WTC11 (cell line): ENCODE results near the gene TGM4. TPM values are rescaled to one million over a fixed set of nuclear protein-coding genes. Genes with fewer than 3 reads are reported as not detected.

Experiments used
- ATAC-seq: fragments of 200-7000 bp; cut with Tn5 transposase; 2 replicates; pipeline ENCODE4 v1.10.0; 2021; ENCODE audit warnings: mild to moderate bottlenecking, moderate library complexity
- CTCF ChIA-PET: fragments of 300-600 bp; sonication (Branson Sonifier 250); formaldehyde crosslinking; loops from one replicate; lab custom pipeline; 2021; ENCODE audit warnings: antibody characterized with exemption; lab: Charles Lee
- POLR2A ChIA-PET: fragments of 350-600 bp; sonication (Branson Sonifier 250); formaldehyde crosslinking; loops from one replicate; lab custom pipeline; 2021; ENCODE audit warnings: antibody characterized with exemption; lab: Charles Lee
- DNase-seq: peaks from one replicate; pipeline ENCODE4 v3.0.0; 2021; ENCODE audit warnings: low spot score
- H3K27ac Mint-ChIP-seq: 2 replicates; pipeline ENCODE4 v1.8.0; 2021; ENCODE audit warnings: mixed read lengths
- H3K27me3 Mint-ChIP-seq: 2 replicates; pipeline ENCODE4 v1.8.0; 2021; ENCODE audit warnings: low read depth, mild to moderate bottlenecking, moderate library complexity, mixed read lengths
- H3K36me3 Mint-ChIP-seq: 2 replicates; pipeline ENCODE4 v1.8.0; 2021; ENCODE audit warnings: mixed read lengths
- H3K4me1 Mint-ChIP-seq: 2 replicates; pipeline ENCODE4 v1.8.0; 2022; ENCODE audit warnings: mixed read lengths
- H3K4me3 Mint-ChIP-seq: 2 replicates; pipeline ENCODE4 v1.8.0; 2021; ENCODE audit warnings: mild to moderate bottlenecking, moderate library complexity, mixed read lengths
- H3K9me3 Mint-ChIP-seq: 2 replicates; pipeline ENCODE4 v1.8.0; 2021; ENCODE audit warnings: mixed read lengths
- CBFB ChIP-seq: sonication (generic); formaldehyde crosslinking; IDR thresholded peaks from 2 replicates; pipeline ENCODE4 v1.8.1; 2022; ENCODE audit warnings: mild to moderate bottlenecking, low read depth, missing genetic modification reagents
- CREM ChIP-seq: sonication (generic); formaldehyde crosslinking; IDR thresholded peaks from 2 replicates; pipeline ENCODE4 v1.8.1; 2022; ENCODE audit warnings: mild to moderate bottlenecking, missing genetic modification reagents, moderate library complexity
- FOXK1 ChIP-seq: sonication (generic); formaldehyde crosslinking; IDR thresholded peaks from 2 replicates; pipeline ENCODE4 v1.8.0; 2022; ENCODE audit warnings: mild to moderate bottlenecking, moderate library complexity, missing genetic modification reagents
- GRHL2 ChIP-seq: fragments of 250-450 bp; sonication (Bioruptor Pico); IDR thresholded peaks from 2 replicates; pipeline ENCODE4 v1.8.0; 2022; ENCODE audit warnings: mild to moderate bottlenecking, moderate library complexity; ENCODE audit not compliant: insufficient replicate concordance, severe bottlenecking
- HMGA2 ChIP-seq: fragments of 250-450 bp; sonication (Bioruptor Pico); IDR thresholded peaks from 2 replicates; pipeline ENCODE4 v1.4.0; 2021; ENCODE audit warnings: mild to moderate bottlenecking, moderate library complexity
- IRF1 ChIP-seq: sonication (generic); formaldehyde crosslinking; IDR thresholded peaks from 2 replicates; pipeline ENCODE4 v1.8.0; 2023; ENCODE audit warnings: missing genetic modification reagents
- NR2C2 ChIP-seq: sonication (generic); formaldehyde crosslinking; IDR thresholded peaks from 2 replicates; pipeline ENCODE4 v1.8.0; 2022; ENCODE audit warnings: mild to moderate bottlenecking, missing genetic modification reagents
- SMAD4 ChIP-seq: sonication (generic); formaldehyde crosslinking; IDR thresholded peaks from 2 replicates; pipeline ENCODE4 v1.8.0; 2022; ENCODE audit warnings: mild to moderate bottlenecking, missing genetic modification reagents
- TEAD4 ChIP-seq: sonication (generic); formaldehyde crosslinking; IDR thresholded peaks from 2 replicates; pipeline ENCODE4 v1.8.0; 2022; ENCODE audit warnings: mild to moderate bottlenecking, missing genetic modification reagents
- ZNF232 ChIP-seq: sonication (generic); formaldehyde crosslinking; IDR thresholded peaks from 2 replicates; pipeline ENCODE4 v1.8.0; 2022; ENCODE audit warnings: mild to moderate bottlenecking, missing genetic modification reagents
- ZNF512 ChIP-seq: sonication (generic); formaldehyde crosslinking; IDR thresholded peaks from 2 replicates; pipeline ENCODE4 v1.8.1; 2022; ENCODE audit warnings: missing genetic modification reagents, borderline replicate concordance
- total RNA-seq: library from RNA; stranded (reverse); gene quantifications from 3 replicates; pipeline ENCODE4 v1.2.3, GENCODE V29; 2021
- TF ChIP-seq, protein P1 (sequence below): sonication (generic); formaldehyde crosslinking; IDR thresholded peaks from 2 replicates; pipeline ENCODE4 v1.8.1; 2023; ENCODE audit warnings: mild to moderate bottlenecking, missing genetic modification reagents
- TF ChIP-seq, protein P2 (sequence below): sonication (generic); formaldehyde crosslinking; IDR thresholded peaks from 2 replicates; pipeline ENCODE4 v1.8.0; 2022; ENCODE audit warnings: mild to moderate bottlenecking, missing genetic modification reagents
- TF ChIP-seq, protein P3 (sequence below): fragments of 250-450 bp; sonication (Bioruptor Pico); IDR thresholded peaks from 2 replicates; pipeline ENCODE4 v2.1.2; 2022; ENCODE audit warnings: mild to moderate bottlenecking, moderate library complexity
- TF ChIP-seq, protein P4 (sequence below): sonication (generic); formaldehyde crosslinking; IDR thresholded peaks from 2 replicates; pipeline ENCODE4 v1.8.1; 2023; ENCODE audit warnings: mild to moderate bottlenecking, moderate library complexity, missing genetic modification reagents
- TF ChIP-seq, protein P5 (sequence below): fragments of 250-450 bp; sonication (Bioruptor Pico); IDR thresholded peaks from 2 replicates; pipeline ENCODE4 v1.9.0; 2021; ENCODE audit warnings: mild to moderate bottlenecking
- TF ChIP-seq, protein P6 (sequence below): sonication (generic); formaldehyde crosslinking; conservative IDR thresholded peaks from 2 replicates; pipeline ENCODE4 v1.8.1; 2023; ENCODE audit warnings: mild to moderate bottlenecking, low read depth, missing genetic modification reagents, moderate library complexity

Gene TGM4
- total RNA-seq, 1 experiment from 2014 or later: not detected

DNA sequence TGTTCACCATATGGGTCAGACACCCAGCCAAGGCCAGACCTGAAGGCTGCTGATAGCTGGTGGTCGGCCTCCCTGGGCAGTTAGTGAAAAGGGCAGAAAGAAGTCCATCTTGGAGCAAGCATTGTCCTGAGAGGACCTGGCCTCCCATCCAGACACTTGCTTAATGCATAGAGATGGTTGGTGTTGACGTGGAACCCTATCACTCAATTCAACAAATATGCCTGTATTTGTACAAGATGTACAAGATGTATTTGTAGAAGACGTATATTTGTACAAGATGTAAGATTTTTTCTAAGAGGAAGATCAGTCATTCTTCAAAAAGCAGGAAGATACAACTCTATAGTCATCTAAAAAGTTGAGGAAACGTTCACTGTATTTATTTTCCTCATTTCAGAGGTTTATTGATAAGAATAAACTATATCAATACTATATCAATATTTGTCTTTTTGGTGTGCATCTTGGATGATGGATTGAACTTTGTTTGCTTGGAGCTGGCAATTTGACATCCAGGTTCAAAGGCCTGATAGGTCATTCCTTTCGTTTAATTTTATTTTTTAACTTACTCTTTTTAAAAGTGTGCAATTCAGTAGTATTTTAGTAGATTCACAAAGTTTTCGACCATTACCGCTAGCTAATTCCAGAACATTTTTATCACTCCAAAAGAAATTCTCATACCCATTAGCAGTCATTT is 6.8 kb upstream of the TGM4 start:
- no peak overlapping the region for H3K27ac Mint-ChIP-seq
- ATAC-seq: no peak
- peaks cover 11% of the 10 kb centered on the region for H3K9me3 Mint-ChIP-seq
- TF ChIP-seq, protein P1, sequence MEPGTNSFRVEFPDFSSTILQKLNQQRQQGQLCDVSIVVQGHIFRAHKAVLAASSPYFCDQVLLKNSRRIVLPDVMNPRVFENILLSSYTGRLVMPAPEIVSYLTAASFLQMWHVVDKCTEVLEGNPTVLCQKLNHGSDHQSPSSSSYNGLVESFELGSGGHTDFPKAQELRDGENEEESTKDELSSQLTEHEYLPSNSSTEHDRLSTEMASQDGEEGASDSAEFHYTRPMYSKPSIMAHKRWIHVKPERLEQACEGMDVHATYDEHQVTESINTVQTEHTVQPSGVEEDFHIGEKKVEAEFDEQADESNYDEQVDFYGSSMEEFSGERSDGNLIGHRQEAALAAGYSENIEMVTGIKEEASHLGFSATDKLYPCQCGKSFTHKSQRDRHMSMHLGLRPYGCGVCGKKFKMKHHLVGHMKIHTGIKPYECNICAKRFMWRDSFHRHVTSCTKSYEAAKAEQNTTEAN (CRISPR knock-in tag): no peak
- TF ChIP-seq, protein P2, sequence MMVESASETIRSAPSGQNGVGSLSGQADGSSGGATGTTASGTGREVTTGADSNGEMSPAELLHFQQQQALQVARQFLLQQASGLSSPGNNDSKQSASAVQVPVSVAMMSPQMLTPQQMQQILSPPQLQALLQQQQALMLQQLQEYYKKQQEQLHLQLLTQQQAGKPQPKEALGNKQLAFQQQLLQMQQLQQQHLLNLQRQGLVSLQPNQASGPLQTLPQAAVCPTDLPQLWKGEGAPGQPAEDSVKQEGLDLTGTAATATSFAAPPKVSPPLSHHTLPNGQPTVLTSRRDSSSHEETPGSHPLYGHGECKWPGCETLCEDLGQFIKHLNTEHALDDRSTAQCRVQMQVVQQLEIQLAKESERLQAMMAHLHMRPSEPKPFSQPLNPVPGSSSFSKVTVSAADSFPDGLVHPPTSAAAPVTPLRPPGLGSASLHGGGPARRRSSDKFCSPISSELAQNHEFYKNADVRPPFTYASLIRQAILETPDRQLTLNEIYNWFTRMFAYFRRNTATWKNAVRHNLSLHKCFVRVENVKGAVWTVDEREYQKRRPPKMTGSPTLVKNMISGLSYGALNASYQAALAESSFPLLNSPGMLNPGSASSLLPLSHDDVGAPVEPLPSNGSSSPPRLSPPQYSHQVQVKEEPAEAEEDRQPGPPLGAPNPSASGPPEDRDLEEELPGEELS (CRISPR knock-in tag): no peak
- TF ChIP-seq, protein P3, sequence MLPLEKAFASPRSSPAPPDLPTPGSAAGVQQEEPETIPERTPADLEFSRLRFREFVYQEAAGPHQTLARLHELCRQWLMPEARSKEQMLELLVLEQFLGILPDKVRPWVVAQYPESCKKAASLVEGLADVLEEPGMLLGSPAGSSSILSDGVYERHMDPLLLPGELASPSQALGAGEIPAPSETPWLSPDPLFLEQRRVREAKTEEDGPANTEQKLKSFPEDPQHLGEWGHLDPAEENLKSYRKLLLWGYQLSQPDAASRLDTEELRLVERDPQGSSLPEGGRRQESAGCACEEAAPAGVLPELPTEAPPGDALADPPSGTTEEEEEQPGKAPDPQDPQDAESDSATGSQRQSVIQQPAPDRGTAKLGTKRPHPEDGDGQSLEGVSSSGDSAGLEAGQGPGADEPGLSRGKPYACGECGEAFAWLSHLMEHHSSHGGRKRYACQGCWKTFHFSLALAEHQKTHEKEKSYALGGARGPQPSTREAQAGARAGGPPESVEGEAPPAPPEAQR: no peak
- TF ChIP-seq IRF1 (no peak), CBFB (CRISPR knock-in tag) (no peak), FOXK1 (CRISPR knock-in tag) (no peak), CREM (CRISPR knock-in tag) (no peak), ZNF232 (CRISPR knock-in tag) (no peak), HMGA2 (CRISPR knock-in tag) (no peak), GRHL2 (CRISPR knock-in tag) (no peak), SMAD4 (CRISPR knock-in tag) (no peak), TEAD4 (no peak), ZNF512 (no peak), NR2C2 (CRISPR knock-in tag) (no peak)
- TF ChIP-seq, protein P4, sequence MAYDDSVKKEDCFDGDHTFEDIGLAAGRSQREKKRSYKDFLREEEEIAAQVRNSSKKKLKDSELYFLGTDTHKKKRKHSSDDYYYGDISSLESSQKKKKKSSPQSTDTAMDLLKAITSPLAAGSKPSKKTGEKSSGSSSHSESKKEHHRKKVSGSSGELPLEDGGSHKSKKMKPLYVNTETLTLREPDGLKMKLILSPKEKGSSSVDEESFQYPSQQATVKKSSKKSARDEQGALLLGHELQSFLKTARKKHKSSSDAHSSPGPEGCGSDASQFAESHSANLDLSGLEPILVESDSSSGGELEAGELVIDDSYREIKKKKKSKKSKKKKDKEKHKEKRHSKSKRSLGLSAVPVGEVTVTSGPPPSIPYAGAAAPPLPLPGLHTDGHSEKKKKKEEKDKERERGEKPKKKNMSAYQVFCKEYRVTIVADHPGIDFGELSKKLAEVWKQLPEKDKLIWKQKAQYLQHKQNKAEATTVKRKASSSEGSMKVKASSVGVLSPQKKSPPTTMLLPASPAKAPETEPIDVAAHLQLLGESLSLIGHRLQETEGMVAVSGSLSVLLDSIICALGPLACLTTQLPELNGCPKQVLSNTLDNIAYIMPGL (CRISPR knock-in tag): no peak
- TF ChIP-seq, protein P5, sequence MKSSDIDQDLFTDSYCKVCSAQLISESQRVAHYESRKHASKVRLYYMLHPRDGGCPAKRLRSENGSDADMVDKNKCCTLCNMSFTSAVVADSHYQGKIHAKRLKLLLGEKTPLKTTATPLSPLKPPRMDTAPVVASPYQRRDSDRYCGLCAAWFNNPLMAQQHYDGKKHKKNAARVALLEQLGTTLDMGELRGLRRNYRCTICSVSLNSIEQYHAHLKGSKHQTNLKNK: no peak
- TF ChIP-seq, protein P6, sequence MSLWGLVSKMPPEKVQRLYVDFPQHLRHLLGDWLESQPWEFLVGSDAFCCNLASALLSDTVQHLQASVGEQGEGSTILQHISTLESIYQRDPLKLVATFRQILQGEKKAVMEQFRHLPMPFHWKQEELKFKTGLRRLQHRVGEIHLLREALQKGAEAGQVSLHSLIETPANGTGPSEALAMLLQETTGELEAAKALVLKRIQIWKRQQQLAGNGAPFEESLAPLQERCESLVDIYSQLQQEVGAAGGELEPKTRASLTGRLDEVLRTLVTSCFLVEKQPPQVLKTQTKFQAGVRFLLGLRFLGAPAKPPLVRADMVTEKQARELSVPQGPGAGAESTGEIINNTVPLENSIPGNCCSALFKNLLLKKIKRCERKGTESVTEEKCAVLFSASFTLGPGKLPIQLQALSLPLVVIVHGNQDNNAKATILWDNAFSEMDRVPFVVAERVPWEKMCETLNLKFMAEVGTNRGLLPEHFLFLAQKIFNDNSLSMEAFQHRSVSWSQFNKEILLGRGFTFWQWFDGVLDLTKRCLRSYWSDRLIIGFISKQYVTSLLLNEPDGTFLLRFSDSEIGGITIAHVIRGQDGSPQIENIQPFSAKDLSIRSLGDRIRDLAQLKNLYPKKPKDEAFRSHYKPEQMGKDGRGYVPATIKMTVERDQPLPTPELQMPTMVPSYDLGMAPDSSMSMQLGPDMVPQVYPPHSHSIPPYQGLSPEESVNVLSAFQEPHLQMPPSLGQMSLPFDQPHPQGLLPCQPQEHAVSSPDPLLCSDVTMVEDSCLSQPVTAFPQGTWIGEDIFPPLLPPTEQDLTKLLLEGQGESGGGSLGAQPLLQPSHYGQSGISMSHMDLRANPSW: no peak
- H3K4me3 Mint-ChIP-seq: no peak overlapping the region
- POLR2A ChIA-PET: no interaction called here
- DNase-seq: no peak
- no peaks in the 10 kb centered on the region for H3K27me3 Mint-ChIP-seq
- peaks cover 11% of the 10 kb centered on the region; the same call in 1 of the 2 replicates for H3K36me3 Mint-ChIP-seq
- peaks cover 8% of the 10 kb centered on the region for H3K4me1 Mint-ChIP-seq
- CTCF ChIA-PET: interaction anchor here (1.6 kb wide), 1 partner anchor 21 kb away, joined by 3 read pairs; no protein-coding TSS in a partner anchor
